Mesodermal cell (in vitro differentiated cells): ENCODE measurements around the gene NCKAP5.

Source experiments
- H3K27ac ChIP-seq: 2 replicates; pipeline ENCODE4 v1.7.0; 2013; ENCODE audit warnings: mild to moderate bottlenecking, low read depth, low read length, moderate library complexity; ENCODE audit not compliant: severe bottlenecking
- H3K36me3 ChIP-seq: 2 replicates; pipeline ENCODE4 v1.7.1; 2013; ENCODE audit warnings: mild to moderate bottlenecking, low read length, moderate library complexity; ENCODE audit not compliant: control insufficient read depth, insufficient read depth
- H3K4me1 ChIP-seq: one replicate; pipeline ENCODE4 v1.7.1; 2013; ENCODE audit warnings: mild to moderate bottlenecking, low read length; ENCODE audit not compliant: insufficient read depth, control insufficient read depth, poor library complexity, severe bottlenecking
- H3K4me3 ChIP-seq: 2 replicates; pipeline ENCODE4 v1.7.0; 2013; ENCODE audit warnings: low read length, control low read depth, mild to moderate bottlenecking; ENCODE audit not compliant: insufficient read depth, poor library complexity, severe bottlenecking; ENCODE audit errors: extremely low read depth
- H3K9me3 ChIP-seq: 2 replicates; pipeline ENCODE4 v1.7.1; 2013; ENCODE audit warnings: mild to moderate bottlenecking, low read length, moderate library complexity; ENCODE audit not compliant: control insufficient read depth
- WGBS, 2 experiments: methylation state at CpG; one replicate each; pipeline ENCODE4 v1.1.5; 2013; ENCODE audit warnings: missing lambda C conversion rate in 2 of 2; ENCODE audit not compliant: insufficient coverage in 2 of 2; 5-methylcytosine and 5-hydroxymethylcytosine counted together

Gene NCKAP5

DNA sequence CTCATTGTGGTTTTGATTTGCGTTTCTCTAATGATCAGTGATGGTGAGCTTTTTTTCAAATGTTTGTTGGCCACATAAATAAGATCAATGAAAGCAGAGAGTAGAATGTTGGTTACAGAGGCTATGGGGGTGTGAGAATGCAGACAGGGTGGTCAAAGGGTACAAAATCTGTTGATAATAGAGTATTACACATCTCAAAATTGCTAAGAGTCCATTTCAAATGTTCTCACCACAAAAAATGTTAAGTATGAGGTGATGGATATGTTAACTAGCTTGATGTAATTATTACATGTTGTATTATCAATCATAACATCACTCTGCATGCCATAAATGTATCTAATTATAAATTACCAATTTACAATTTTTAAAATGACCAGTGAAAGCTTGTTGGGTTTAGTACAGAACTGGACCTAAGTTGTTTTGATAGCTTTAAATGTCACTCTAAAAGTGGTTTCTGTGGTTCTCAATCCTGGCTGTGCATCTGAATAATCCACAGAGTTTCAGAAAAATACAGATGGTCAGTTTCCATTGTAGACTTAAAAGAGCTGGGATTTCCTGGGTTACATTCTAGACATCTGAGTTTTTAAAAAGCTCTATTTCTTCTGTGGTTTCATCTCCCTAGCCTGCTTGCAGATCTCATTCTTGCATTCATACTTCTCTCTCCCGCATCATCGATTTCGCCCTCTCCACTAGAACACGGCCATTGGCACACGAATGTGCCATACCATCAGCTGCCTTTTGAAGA is 612.2 kb downstream of the NCKAP5 start:
- H3K36me3 ChIP-seq = no peaks in the 10 kb centered on the region
- 88 to 91% methylated on average over 5 to 6 of the region's 6 CpGs for WGBS, 2 experiments
- H3K4me3 ChIP-seq = no peak overlapping the region

DNA sequence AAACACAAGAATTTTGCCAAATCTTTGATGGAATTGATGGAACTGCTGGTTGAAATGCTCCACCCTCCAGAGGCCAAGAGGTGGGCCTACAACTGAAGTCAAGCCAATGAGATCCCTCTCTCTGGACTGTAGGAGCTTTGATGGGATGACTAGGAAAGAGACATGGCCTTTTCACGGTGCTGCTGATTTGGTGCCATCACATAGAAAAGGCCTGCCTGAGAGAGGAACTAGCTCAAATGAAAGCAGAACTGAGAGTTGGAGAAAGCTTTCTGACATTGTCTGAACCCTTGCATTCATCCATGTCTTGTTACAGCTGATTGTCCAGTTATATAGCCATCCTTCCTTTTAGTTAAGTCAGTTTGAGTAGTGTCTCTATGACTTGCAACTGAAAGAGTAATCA is 614.5 kb downstream of the NCKAP5 start:
- Histone ChIP-seq H3K4me3 (no peak overlapping the region), H3K9me3 (no peaks in the 10 kb centered on the region), H3K36me3 (no peaks in the 10 kb centered on the region), H3K27ac (no peak overlapping the region), H3K4me1 (no peaks in the 10 kb centered on the region)
- WGBS, 2 experiments = 88 to 91% methylated on average over 1 of the region's 1 CpG

More for the DNA sequence above, 612.2 kb downstream of the NCKAP5 start:
- Histone ChIP-seq H3K4me1 (no peaks in the 10 kb centered on the region), H3K27ac (no peak overlapping the region), H3K9me3 (no peaks in the 10 kb centered on the region)

DNA sequence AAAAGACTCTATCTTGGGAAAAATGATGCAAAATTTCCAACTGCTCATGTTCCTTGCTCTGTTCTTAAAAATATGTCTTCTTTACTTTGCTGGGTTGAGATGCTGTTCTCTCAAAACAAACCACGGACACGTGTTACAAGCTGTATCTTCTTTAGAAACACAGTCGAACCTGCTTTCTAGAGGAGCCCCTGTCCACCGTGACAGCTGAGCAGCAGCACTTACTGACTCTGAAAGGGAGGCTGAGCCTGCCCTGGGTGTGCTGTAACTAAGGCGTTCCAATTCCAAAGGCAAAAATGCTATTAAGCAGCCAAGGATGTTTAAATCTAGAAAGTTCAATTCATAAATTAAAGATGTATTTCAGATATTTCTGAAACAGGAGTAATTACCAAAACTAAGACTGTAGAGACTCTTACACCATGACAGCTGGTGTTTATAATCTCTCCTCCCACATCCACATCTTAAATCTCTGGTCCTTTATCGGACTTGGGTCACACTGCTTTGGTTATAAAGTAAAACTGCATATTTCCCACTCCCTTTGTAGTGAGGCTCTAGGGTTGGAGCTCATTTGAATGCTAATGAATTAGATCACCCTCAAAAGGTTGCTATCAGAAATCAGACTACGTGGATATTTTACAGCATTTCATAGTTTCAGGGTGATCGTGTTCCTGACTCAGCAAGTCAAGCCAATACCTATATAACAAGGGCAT is 617.1 kb downstream of the NCKAP5 start:
- 79 to 89% methylated on average over 5 to 6 of the region's 8 CpGs for WGBS, 2 experiments
- Histone ChIP-seq H3K9me3 (no peaks in the 10 kb centered on the region), H3K27ac (no peak overlapping the region), H3K36me3 (no peaks in the 10 kb centered on the region), H3K4me1 (no peaks in the 10 kb centered on the region), H3K4me3 (no peak overlapping the region)

DNA sequence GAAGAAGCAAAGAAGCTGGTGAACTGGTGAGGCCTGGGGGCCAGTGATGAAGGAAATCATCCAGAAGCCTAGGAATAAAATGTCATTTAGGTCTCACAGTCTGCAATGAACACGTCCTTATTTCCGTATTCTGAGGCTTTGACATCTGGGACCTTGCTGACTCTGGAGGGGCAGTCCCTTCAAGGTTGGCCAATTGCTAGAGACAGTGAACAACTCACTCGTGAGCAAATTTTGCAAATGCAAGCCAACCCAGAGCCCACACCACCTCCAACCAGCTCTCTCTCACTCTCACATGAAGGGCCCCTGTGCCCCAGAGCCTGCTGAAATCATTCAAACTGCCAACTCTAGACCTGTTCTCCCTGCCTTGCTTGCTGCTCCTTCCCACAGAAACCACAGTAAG is 619.2 kb downstream of the NCKAP5 start:
- Histone ChIP-seq H3K27ac (no peak overlapping the region), H3K36me3 (no peaks in the 10 kb centered on the region), H3K9me3 (no peaks in the 10 kb centered on the region), H3K4me1 (no peaks in the 10 kb centered on the region), H3K4me3 (no peak overlapping the region)
- 73 to 93% methylated on average over 3 of the region's 3 CpGs for WGBS, 2 experiments

DNA sequence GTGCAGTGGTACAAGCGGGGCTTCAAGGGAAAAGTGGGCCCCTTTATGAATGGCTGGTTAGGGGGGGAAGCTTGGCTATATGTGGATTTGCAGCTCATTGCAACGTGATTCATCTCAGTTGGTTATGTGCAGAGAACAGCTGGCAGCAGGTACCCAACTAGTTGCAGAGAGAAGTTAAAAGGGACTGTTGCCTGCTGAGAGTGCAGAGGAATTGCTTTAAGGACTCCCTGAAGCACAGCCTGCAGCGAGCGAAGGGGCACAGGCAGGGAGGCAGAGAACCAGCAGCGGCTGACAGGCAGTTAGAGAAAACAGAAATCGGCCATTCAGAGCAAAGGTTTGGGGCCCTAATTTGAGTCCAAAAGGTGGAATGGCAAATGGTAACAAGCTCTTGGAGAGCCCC is 620.1 kb downstream of the NCKAP5 start:
- no peak overlapping the region for H3K4me3 ChIP-seq
- no peaks in the 10 kb centered on the region for H3K4me1 ChIP-seq
- no peaks in the 10 kb centered on the region for H3K36me3 ChIP-seq
- H3K27ac ChIP-seq = no peak overlapping the region
- WGBS, 2 experiments = 80 to 84% methylated on average over 5 to 6 of the region's 6 CpGs
- no peaks in the 10 kb centered on the region for H3K9me3 ChIP-seq

DNA sequence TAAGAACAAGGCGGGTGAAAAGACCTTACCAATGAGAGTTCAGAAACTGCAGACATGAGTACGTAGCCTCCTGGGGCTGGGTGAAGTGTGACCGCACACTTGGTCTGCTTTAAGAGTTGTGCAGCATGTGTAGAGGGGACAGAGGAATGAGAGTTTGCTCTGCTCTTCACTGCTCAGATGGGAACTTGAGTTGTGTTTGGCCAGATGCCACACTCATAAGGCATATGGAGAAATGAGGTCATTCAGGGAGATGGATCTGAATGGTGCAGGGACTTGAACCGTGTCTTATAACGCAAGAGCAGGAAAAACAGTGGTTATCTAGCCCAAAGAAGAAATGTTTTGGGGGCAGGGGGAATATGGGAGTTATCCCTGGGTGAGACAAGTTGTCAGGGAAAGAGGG is 624.4 kb downstream of the NCKAP5 start:
- Histone ChIP-seq H3K27ac (no peak overlapping the region), H3K9me3 (no peaks in the 10 kb centered on the region), H3K4me1 (no peaks in the 10 kb centered on the region), H3K36me3 (no peaks in the 10 kb centered on the region), H3K4me3 (no peak overlapping the region)
- 90 to 91% methylated on average over 5 of the region's 5 CpGs for WGBS, 2 experiments

DNA sequence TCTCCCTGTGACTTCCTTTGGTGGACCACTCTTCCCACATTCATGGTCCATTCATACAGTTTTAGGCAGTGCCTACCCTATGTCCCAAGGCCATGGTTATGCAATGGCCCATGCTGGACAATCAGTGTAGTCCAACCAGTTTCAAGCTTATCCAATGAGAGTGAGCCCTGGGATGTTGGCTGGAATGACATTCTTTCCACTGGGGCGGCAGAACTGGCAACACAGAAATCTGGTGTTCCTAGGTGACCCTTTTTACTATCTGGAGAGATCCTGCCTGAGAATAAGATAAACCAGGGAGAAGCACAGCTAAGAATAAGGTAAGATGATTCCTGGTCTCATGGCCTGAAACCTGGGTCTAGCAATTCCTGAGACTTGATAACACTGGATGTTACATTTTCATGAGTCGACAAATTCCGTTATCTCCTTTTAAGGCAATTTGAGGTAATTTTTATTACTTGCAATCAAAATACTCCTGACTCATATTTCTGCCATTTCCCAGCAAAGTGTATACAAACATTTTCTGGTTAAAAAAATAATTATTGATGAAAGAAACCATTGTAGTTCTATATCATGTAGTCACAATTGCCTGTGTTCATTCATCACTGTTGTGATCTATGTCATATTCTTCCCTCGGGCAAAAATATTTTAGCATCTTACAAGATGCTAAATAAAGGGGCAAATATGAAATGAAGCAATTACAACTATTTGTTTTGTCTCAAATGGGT is 626.8 kb downstream of the NCKAP5 start:
- H3K4me3 ChIP-seq = no peak overlapping the region
- H3K27ac ChIP-seq = no peak overlapping the region
- no peaks in the 10 kb centered on the region for H3K4me1 ChIP-seq
- no peaks in the 10 kb centered on the region for H3K9me3 ChIP-seq
- WGBS, 2 experiments = 71 to 100% methylated on average over 1 of the region's 4 CpGs
- H3K36me3 ChIP-seq = no peaks in the 10 kb centered on the region

DNA sequence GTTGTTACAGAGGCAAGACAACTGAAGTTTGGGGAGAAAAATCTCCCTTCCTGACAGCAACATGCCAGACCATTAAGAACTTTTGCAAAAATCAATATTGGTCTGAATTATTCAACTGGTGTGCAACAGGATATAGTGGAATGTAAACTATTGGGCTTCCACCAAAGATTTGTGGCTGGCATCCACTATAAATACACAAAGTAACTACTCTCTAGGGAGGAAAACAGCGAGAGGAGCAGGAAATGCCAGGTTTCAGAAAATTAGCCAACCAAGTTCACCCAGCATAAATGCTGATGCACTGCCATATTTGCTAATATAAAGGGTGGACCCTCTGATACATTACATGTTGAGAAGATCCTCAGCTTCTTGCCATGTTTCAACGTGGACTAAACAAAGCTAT is 630.6 kb downstream of the NCKAP5 start:
- H3K27ac ChIP-seq = no peak overlapping the region
- H3K9me3 ChIP-seq = no peaks in the 10 kb centered on the region
- no peaks in the 10 kb centered on the region for H3K4me1 ChIP-seq
- WGBS, 2 experiments = 100% methylated on average over 1 of the region's 2 CpGs; no CpG with 5 or more reads in 1 of the 2 experiments
- no peaks in the 10 kb centered on the region for H3K36me3 ChIP-seq
- no peak overlapping the region for H3K4me3 ChIP-seq

DNA sequence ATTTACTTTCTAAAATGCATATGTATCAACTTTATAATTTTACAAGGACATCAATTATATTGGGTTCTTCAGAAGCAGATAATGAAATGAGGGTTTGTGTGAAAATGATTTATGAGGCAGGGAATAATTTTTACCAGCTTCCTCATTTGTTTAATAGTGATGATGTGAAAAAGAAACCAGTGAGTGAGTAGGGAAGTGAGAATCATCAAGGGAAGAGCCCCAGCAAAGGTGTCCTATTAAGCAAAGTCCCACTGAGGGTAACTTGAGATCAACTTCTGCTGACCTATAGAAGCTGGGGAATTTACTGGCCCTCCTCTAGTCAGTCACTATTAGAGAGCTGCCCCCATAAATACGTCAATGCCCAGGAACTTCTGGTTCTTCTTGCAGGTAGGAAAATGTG is 631.5 kb downstream of the NCKAP5 start:
- 100% methylated on average over 1 of the region's 1 CpG; no CpG with 5 or more reads in 1 of the 2 experiments for WGBS, 2 experiments
- Histone ChIP-seq H3K4me1 (no peaks in the 10 kb centered on the region), H3K36me3 (no peaks in the 10 kb centered on the region), H3K4me3 (no peak overlapping the region), H3K27ac (no peak overlapping the region), H3K9me3 (no peaks in the 10 kb centered on the region)

DNA sequence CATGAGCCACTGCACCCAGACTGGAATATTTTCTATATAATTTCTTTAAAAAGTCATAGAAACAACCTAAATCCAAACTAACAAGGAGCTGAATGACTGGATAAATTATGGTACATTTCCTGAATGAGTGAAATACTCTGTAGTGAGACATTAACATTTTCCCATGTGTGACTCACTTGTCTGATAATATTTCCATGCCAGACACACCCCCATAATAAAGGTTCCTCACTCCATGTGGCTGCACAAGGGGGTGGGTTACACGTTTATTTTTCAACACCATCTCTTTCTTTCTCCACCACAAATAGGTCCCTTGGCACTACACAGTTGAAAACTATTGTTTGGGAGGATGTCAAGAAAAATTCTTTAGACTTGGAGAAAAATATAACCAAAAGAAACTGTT is 632.0 kb downstream of the NCKAP5 start:
- Histone ChIP-seq H3K36me3 (no peaks in the 10 kb centered on the region), H3K4me3 (no peak overlapping the region), H3K9me3 (no peaks in the 10 kb centered on the region), H3K4me1 (no peaks in the 10 kb centered on the region), H3K27ac (no peak overlapping the region)
- no CpG with 5 or more reads among the region's 1 CpG for WGBS, 2 experiments
